HG03457 (cell line): ENCODE measurements around the gene CD2BP2.
A peak's percentile ranks its signal among the peaks of the same experiment; 100 is the strongest.
"Not testable (repeated sequence)": the region's sequence is repeated elsewhere in the genome, so short reads cannot be mapped to it uniquely, and the experiment has no call there.

Experiments
- ATAC-seq: cut with Tn5 transposase; IDR thresholded peaks from one replicate; pipeline ENCODE4 v1.9.1; 2021; ENCODE audit warnings: moderate number of reproducible peaks; ENCODE audit not compliant: unreplicated experiment

CD2BP2 gene

DNA sequence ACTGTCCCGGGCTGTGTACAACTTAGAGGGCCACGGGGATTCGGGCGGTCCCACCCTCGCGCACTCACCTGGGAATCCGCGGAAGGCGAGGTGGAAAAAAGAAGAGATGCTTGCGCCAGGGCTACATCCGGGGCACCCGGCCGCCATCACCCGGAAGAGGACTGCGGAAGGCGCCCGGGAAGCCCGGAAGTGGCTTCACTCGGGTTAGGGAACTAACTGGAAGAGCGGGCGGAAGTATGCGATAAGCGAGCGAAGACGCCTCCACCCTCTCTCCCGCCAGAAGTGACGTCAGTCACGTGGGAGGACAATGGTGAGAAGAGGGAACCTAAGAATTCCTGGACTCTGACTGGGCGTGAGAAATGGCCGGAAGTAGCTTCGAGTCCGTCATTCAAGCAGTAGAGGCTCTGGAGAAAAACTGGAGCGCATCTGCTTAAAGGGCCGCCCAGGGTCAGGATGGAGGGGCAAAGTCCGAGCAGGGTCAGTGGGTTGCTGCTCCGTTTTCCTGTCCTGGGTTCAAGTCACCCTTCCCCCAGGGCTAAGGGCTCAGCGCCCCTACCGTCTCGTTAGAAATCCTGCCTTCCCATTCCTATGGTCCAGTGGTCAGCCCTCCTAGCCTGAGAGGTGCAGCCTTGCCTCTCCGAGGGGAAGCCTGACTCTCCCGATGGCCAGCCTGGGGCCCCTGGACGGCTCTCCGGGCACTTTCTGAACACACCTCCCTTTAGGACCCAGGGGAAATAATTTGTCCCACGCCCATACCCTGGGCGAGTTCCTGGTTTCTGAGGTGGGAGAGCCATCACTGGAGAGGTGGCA is at the start of gene CD2BP2:
TSS of gene CD2BP2 (minus strand) at position 165 of the 810 bp plus-strand sequence. CDS start 627 bp downstream, outside the sequence.
- ATAC-seq, result peak; percentile 36

DNA sequence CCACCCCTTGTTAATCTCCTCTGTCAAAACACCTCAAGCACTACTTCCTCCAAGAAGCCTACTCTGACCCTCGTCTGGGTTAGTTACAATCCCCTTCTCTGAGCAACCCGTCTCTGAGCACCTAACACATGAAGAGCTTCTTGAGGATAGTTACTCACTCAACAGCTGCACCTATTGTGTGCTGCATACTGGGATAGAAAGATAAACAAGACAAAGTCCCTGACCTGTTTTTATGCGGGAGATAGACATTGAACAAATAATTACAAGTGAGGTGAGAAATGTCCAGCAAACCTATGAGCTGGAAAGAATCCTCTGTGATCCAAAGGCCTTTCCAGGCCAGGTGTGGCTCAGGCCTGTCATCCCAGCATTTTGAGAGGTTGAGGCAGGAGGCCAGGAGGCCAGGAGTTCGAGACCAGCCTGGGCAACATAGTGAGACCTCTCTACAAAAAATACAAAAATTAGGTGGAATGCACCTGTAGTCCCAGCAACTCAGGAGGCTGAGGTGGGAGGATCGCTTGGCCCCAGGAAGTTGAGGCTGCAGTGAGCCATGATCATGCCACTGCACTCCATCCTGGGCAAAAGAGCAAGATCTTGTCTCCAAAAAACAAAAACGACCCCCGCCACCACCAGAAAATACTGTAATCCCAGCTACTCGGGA is 46.8 kb upstream of the CD2BP2 start:
- ATAC-seq, result no peak

DNA sequence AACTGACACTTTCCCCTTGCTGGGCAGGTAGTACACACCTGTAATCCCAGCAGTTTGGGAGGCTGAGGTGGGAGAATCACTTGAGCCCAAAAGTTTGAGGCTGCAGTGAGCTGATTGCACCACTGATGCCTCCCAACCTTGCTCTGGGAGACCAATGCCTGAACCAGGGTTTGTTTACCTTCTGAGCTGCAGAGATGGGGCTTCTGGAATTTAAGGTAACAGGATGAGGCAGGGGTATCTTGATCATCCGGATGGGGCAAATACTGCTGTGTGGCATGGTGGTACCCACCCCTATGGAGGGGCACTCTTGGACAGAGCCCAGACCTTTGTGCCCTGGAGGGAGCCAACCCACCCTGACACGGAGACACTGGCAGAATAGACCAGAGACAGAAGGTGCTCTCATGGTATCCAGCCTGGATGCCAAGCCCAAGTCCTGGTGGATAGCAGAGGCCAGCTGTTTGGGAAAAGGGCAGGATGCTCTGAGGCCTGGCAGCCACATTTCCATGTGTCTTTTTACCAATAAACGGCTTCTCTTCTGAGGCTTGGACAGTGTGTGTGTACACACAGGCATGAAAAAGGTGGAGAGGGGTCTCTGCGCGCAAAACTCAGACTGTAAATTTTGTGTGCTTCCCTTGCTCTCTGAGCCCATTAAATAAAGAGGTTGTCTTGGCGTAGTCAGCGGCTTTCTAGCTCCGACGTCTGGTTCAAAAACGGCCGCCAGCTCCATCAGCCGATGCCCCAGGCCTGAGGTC is 44.5 kb upstream of the CD2BP2 start:
- no peak for ATAC-seq

DNA sequence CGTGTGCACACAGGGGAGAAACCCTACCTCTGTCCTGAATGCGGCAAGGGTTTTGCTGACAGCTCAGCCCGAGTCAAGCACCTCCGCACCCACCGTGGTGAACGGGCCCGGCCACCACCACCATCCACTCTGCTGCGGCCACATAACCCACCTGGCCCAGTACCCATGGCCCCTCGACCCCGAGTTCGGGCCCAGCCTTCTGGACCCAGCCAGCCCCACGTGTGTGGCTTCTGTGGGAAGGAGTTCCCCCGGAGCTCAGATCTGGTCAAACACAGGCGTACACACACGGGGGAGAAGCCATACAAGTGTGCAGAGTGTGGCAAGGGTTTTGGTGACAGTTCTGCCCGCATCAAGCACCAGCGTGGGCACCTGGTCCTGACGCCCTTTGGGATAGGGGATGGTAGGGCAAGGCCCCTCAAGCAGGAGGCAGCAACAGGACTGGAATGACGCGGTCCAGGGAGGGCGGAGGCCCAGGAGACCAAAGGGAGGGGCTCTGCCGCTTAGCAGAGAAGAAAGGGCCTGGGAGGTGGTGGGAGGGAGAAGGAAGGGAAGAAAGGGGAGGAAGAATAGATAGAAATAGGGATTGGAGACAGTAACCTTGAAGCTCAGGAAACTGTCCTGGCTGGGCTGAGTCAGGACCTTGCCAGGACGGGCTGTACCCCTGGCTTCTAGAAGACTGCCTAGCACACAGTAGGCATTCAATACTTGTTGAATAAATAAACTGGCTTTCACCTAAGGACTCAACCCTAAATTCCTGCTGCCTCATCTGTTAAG is 43.7 kb upstream of the CD2BP2 start:
- ATAC-seq, result no peak

DNA sequence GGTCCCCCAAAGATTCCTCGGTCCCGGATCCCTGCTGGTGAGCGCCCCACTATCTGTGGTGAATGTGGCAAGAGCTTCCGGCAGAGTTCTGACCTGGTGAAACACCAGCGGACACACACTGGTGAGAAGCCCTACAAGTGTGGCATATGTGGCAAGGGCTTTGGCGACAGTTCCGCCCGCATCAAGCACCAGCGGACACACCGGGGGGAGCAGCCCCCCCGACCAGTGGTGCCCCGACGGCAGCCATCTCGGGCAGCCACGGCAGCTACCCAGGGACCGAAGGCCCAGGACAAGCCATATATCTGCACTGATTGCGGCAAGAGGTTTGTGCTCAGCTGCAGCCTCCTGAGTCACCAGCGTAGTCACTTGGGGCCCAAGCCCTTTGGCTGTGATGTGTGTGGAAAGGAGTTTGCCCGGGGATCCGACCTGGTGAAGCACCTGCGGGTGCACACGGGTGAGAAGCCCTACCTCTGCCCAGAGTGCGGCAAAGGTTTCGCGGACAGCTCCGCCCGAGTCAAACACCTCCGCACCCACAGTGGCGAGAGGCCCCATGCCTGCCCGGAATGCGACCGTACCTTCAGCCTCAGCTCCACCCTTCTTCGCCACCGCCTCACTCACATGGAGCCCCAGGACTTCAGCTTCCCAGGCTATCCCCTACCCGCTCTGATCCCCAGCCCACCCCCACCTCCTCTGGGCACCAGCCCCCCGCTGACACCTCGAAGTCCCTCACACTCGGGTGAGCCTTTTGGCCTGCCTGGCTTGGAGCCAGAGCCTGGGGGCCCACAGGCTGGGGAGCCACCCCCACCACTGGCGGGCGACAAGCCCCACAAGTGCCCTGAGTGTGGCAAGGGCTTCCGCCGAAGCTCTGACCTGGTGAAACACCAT is 42.9 kb upstream of the CD2BP2 start:
- no peak for ATAC-seq

DNA sequence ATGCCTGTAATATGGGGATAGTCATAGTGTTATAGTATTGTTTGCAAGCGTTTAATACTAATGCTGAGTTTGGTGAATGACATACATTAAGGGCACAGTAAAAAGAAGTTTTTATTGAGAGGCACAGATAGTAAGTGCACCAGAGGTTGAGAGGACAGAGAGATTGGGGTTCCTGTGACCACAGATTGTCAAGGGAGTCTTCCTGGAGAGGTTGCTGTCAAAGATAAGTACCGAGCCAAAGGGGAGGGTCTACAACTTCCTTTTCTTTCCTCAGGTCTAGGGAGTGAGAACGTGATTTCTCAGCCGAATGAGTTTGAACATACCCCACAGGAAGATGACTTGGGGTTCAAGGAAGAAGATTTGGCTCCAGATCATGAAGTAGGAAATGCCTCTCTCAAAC is 41.9 kb upstream of the CD2BP2 start:
- no peak for ATAC-seq

DNA sequence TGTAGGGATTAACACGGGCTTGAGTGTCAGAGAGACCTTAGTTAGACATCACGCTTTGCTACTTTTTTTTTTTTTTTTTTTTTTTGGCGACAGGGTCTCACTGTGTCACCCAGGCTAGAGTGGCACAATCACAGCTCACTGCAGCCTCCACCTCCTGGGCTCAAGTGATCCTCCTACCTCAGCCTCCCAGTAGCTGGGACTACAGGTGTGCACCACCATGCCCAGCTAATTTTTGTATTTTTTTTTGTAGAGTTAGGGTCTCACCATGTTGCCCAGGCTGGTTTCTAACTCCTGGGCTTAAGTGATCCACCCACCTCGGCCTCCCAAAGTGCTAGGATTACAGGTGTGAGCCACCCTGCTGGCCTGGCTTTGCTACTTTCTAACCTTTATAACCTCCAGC is 41.5 kb upstream of the CD2BP2 start:
- ATAC-seq, result not testable (repeated sequence)

DNA sequence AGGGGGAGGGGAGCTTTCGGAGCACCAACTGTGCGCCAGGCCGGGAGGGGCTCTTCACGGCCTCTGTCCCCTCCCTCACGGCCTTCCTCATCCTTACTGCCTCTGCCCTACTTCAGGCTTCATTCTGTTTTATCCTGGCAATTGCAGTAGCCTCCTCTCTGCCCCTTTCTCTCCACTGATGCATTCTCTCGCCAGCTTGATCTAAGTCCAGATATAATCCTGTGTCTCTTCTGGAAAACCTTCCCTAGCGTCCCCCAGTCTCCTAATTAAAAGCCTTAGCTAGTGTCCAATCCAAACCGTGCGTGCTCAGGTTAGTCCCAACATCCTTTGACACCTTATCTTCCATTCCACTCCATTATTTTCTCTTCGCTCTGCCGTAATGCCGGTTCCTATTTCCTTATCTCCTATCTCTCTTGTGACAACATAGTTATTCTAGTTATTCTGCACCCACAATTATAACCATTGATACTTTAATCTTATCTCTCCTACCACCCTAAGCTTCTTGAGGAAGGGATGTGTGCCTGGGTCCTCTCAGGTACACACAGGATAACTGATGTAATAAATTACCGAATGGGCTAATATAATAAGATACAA is 41.0 kb upstream of the CD2BP2 start:
- no peak for ATAC-seq

DNA sequence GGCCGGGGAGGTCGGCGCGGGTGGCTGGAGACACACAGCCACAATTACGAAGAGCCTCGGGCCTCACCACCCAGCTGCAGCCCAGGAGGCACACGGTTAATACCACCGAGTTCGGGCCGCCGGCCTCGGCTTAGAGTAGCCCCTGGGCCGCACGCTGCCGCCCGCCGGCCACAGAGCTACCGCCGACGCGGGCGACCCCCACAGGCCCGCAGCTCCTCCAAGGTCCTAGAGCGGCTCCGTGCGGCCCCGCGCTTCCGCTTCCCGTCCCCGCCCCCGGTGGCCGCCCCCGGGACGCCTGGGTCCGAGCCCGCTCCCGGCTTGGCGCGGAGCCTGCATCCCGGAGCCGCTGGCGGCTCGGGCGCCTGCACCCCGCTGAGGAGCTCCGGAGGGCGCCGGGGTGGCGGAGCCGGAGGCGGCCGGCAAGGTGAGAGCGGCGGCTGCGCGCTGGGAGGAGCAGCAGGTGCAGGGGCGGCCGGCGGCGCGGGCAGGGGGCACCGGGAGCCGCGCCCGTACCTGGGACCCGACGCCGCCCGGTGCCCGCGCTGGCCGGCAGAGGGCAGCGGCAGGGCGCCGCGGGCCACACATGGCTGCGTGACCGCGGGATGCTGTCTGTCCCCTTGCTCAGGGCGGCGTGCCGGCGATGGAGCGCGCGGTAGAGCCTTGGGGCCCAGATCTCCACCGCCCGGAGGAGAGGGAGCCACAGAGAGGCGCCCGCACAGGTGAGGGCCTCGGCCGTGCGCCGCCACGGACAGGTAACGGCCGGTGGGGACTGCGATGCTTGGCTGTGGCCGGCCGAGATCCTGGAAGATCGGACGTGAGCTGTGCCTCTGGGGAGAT is 40.3 kb upstream of the CD2BP2 start, which contains the start of gene ZNF48:
TSS of gene ZNF48 (plus strand) at position 266 of the 837 bp plus-strand sequence. CDS start at position 641, 375 bp downstream.
- no peak for ATAC-seq

DNA sequence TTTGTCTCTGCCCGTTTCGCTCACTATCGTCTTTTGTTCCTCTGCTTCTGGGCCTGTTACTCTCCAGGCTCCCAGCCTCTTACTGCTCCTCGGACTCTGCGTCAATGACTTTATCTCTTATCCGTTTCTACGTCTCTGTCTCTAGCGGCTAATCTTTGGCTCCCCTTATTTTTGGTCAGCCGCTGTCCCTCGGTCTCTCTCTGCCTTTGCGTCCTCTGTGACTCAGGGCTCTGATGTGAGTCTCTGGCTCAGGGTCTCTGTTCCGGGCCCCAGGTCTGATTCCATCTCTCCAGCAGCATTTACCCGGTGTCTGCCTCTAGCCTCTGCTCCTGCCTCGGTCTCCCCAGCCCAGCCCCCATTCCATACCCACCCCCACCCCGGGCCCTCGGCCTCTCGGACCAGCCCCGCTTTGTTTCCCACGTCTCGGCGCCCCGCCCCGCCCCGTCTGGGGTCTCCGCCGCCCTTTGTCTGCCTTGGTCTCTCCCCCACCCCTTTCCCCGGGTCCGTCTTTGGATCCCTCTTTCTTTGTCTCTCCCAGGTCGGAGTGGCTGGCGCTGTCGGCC is 39.6 kb upstream of the CD2BP2 start:
- no peak for ATAC-seq

DNA sequence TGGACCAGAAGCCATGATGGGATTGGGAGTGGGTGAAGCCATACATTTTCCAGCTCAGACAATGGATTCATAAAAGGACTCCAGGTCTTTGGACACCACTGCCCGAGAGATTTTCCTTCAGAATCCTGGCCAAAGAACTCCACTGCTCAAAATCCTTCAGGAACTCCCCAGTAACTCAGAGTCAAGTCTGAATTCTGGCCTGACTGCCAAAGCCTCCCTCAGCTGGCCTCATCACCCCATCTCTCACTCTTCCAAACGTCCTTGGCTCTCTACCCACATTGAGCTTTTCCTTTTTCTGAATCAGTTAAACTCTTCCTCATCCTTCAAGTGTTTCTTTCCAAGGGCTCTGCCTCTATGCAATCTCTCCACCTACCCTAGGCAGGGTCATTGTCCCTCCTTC is 28.4 kb upstream of the CD2BP2 start:
- ATAC-seq, result no peak

DNA sequence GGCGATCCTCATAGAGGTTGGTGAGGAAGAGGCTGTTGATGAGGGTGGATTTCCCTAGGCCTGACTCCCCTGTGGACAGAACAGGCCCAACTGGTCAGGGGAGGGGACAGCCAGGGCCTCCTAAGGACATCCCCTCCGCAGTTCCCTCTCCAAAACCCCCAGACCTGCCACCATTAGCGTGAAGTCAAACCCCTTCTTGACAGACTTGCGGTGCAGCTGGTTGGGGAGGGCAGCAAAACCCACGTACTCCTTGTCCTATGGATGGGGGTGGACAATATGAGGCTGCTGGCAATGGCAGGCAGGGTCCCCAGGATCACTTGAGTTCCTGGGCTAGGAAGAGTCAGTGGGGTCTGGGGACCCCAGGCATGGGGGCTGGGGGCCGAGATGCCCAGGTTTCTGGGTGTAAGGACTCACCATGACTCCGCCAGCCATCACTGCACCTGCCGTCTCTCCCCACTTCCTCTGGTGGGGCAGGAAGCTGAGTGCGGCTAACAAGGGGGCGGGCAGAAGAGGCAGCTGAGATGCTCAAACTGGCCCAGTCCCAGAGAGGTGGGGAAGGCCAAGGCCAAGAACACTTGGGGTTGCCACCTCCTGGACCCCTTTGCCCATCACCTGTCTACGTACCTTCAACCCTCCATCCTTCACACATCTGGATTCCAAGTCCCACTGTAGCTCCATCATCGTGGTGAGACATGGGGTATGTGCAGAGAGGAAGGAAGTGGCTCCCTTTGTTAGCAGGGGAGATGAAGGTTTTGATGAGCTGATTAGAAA is 27.2 kb upstream of the CD2BP2 start, which contains the start of gene SEPTIN1:
TSS of gene SEPTIN1 (minus strand) at position 451 of the 771 bp plus-strand sequence. CDS start at position 432, 19 bp downstream.
- no peak for ATAC-seq

DNA sequence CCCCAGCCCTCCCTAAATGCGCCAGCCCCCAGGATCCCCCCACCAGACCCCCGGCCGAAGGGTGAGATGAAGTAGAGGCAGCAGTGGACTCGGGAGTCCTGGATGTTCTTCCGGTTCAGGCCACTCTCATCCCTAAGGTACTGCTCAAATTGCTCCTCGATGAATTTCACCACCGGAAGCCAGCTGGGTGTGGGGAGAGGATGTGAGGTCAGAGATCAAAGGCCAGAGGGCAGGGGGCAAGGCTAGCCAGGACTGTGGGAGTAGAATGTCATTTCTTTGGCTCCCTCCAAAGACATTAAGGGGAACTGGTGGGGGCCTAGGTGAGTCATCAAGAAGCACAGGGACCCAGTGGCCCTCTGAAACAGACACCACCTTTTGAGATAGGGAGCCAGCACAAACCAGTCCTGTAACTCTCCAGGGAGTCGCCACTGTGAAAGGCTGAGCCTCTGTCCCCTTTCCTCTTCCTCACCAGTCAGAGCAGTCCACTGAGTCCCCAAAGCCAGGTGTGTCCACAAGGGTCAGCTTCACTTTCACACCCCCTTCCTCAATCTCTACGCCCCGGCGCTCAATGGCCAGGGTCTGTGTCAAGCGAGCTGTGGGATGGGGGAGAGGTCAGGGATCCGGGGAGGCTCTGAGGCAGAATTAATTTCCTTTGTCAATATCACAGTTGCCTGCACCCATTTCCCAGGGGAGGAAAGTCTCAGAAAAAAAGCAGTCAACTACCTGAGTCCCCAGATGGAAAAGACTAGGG is 26.4 kb upstream of the CD2BP2 start:
- ATAC-seq, result no peak

DNA sequence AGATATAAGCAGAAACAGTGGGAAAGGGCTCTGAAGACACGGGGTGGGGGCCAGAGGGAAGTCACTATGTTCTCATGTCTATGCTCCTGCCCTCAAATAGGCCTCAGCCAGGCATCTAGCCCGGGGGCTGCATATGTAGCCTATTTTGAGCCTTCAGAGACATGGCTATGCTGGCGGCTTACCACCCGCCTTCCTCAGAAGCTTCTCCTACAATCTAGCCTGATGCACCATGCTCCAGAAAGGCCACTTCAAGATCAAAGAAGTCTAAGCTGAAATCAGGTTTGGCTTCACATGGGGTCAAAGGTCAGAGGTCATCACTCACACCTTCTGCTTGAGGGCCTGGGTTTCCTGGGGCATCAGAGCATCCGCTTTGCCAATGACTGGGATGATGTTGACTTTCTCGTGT is 25.7 kb upstream of the CD2BP2 start:
- no peak for ATAC-seq

DNA sequence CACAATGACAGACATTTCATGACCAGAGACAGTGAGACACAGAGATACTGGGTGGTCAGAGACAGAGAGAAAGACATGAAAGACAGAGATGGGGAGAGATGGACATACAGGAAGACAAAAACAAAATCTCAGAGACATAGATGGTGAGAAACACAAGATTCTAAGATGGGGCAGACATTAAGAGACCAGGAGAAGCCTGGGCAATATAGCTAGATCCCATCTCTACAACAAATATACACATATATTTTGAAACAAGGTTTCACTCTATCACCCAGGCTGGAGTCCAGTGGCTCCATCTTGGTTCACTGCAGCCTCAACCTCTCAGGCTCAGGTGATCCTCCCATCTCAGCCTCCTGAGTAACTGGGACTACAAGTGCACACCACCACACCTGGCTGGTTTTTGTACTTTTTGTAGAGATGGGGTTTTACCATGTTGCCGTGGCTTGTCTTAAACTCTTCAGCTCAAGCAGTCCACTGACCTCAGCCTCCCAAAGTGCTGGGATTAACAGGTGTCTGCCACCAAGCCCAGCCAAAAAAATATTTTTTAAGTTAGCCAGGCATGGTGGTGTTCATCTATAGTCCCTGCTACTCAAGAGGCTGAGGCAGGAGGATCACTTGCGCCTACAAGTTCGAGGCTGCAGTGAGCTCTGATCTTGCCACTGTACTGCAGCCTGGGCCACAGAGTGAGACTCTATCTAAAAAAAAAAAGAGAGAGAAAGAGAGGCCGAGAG is 25.1 kb upstream of the CD2BP2 start:
- ATAC-seq, result no peak
